GM12878 (cell line): ENCODE results near the gene SCLY. TPM values are rescaled to one million over a fixed set of nuclear protein-coding genes. Genes with fewer than 3 reads are reported as not detected.

ENCODE experiments used
- ATAC-seq: fragments of 200-7000 bp; cut with Tn5 transposase; 3 replicates; pipeline ENCODE4 v1.9.1; 2020; ENCODE audit warnings: mild to moderate bottlenecking, moderate library complexity
- BruUV-seq: library from RNA; stranded (reverse); fragments of 400-500 nt; replicated peaks from 2 replicates; lab custom pipeline; 2021; lab: Mats Ljungman, UMichigan
- CTCF ChIA-PET: fragments of 300-600 bp; sonication (Branson Sonifier 250); formaldehyde crosslinking; extraction: SDS; loops from one replicate; lab custom pipeline; 2021; ENCODE audit warnings: inconsistent platforms; lab: Yijun Ruan, JAX
- POLR2A ChIA-PET: fragments of 350-600 bp; formaldehyde crosslinking; extraction: SDS; loops from one replicate; lab custom pipeline; 2021; ENCODE audit warnings: inconsistent platforms; lab: Charles Lee
- RAD21 ChIA-PET: fragments of 300-600 bp; sonication (Branson Sonifier 250); formaldehyde crosslinking; loops from one replicate; lab custom pipeline; 2023; ENCODE audit warnings: antibody characterized with exemption; ENCODE audit not compliant: unreplicated experiment; lab: Charles Lee
- SMC1A ChIA-PET: fragments of 300-600 bp; sonication (Branson Sonifier 250); formaldehyde crosslinking; loops from one replicate; lab custom pipeline; 2023; ENCODE audit not compliant: unreplicated experiment, uncharacterized antibody; lab: Charles Lee
- DNase-seq: peaks from one replicate; pipeline ENCODE4 v3.0.0-alpha.2; 2011; ENCODE audit warnings: low read depth, low spot score
- FAIRE-seq: peaks from 3 replicates; lab custom pipeline; 2011; peaks lifted over from hg19 to GRCh38; lab: Jason Lieb, UNC
- H2AFZ ChIP-seq: 2 replicates; pipeline ENCODE4 v1.6.0; 2011; ENCODE audit warnings: low read depth, low read length, control low read depth; ENCODE audit not compliant: control insufficient read depth
- H3K27ac ChIP-seq: 2 replicates; pipeline ENCODE4 v1.5.1; 2011; ENCODE audit warnings: control low read depth; ENCODE audit not compliant: control insufficient read depth, insufficient read depth
- H3K27me3 ChIP-seq, 2 experiments: replicated peaks in 1 of 2; 2 replicates each; pipeline versions ENCODE4 v1.6.0 to v1.6.1; 2011; ENCODE audit warnings: low read length in 1 of 2; ENCODE audit not compliant: control insufficient read depth in 2 of 2, insufficient read depth in 2 of 2
- H3K36me3 ChIP-seq, 2 experiments: 2 replicates each; pipeline ENCODE4 v1.5.1; 2011; ENCODE audit warnings: low read length in 1 of 2; ENCODE audit not compliant: control insufficient read depth in 2 of 2, insufficient read depth in 2 of 2
- H3K4me1 ChIP-seq: 2 replicates; pipeline ENCODE4 v1.6.1; 2011; ENCODE audit warnings: mild to moderate bottlenecking, low read length, moderate library complexity, mixed read lengths; ENCODE audit not compliant: control insufficient read depth, insufficient read depth
- H3K4me2 ChIP-seq: 2 replicates; pipeline ENCODE4 v1.6.0; 2011; ENCODE audit warnings: control low read depth; ENCODE audit not compliant: control insufficient read depth, insufficient read depth
- H3K4me3 ChIP-seq: fragments of 200-600 bp; sonication (generic); 2 replicates; pipeline ENCODE4 v1.5.1; 2016
- H3K79me2 ChIP-seq: 2 replicates; pipeline ENCODE4 v1.6.0; 2011; ENCODE audit warnings: low read length; ENCODE audit not compliant: control insufficient read depth, insufficient read depth
- H3K9ac ChIP-seq: 2 replicates; pipeline ENCODE4 v1.8.0; 2011; ENCODE audit warnings: low read length, control low read depth, mixed read lengths; ENCODE audit not compliant: control insufficient read depth, insufficient read depth
- H3K9me3 ChIP-seq: replicated peaks from 3 replicates; pipeline ENCODE4 v1.5.1; 2011; ENCODE audit warnings: mild to moderate bottlenecking, low read length; ENCODE audit not compliant: control insufficient read depth, insufficient read depth
- H4K20me1 ChIP-seq: 2 replicates; pipeline ENCODE4 v1.6.0; 2011; ENCODE audit not compliant: control insufficient read depth, insufficient read depth
- CHD1 ChIP-seq: IDR thresholded peaks from 2 replicates; pipeline ENCODE4 v1.6.1; 2012; ENCODE audit warnings: low read depth, low read length, improper control_type of control experiment
- EED ChIP-seq: sonication (generic); IDR thresholded peaks from 2 replicates; pipeline ENCODE4 v1.6.1; 2016; ENCODE audit warnings: antibody characterized with exemption, low read depth
- FOS ChIP-seq: IDR thresholded peaks from 3 replicates; pipeline ENCODE4 v1.6.1; 2011; ENCODE audit warnings: borderline replicate concordance; ENCODE audit not compliant: insufficient read length; ENCODE audit errors: extremely low read depth
- HDAC6 ChIP-seq: fragments of 200-600 bp; sonication (generic); IDR thresholded peaks from one replicate; pipeline ENCODE4 v1.8.0; 2017; ENCODE audit warnings: antibody characterized with exemption; ENCODE audit not compliant: unreplicated experiment
- KLF5 ChIP-seq: fragments of 450-650 bp; IDR thresholded peaks from 2 replicates; pipeline ENCODE4 v1.6.1; 2014; ENCODE audit warnings: mild to moderate bottlenecking; ENCODE audit not compliant: partially characterized antibody
- POLR2A ChIP-seq: IDR thresholded peaks from 2 replicates; pipeline ENCODE4 v1.6.1; 2011; ENCODE audit warnings: low read depth, mild to moderate bottlenecking, low read length
- RBBP5 ChIP-seq: fragments of 200-600 bp; sonication (generic); conservative IDR thresholded peaks from 2 replicates; pipeline ENCODE4 v1.6.1; 2016
- SMAD1 ChIP-seq: fragments of 450-650 bp; IDR thresholded peaks from 2 replicates; pipeline ENCODE4 v1.6.1; 2018; ENCODE audit warnings: mild to moderate bottlenecking, low read depth; ENCODE audit not compliant: partially characterized antibody
- SUZ12 ChIP-seq: fragments of 200-600 bp; sonication (generic); IDR thresholded peaks from one replicate; pipeline ENCODE4 v1.6.1; 2018; ENCODE audit warnings: antibody characterized with exemption, mild to moderate bottlenecking; ENCODE audit not compliant: unreplicated experiment
- TCF12 ChIP-seq: IDR thresholded peaks from 2 replicates; pipeline ENCODE4 v1.6.1; 2011; ENCODE audit warnings: low read depth, mild to moderate bottlenecking, low read length
- USF1 ChIP-seq: IDR thresholded peaks from 2 replicates; pipeline ENCODE4 v1.6.1; 2011; ENCODE audit warnings: borderline replicate concordance, low read depth, mild to moderate bottlenecking, moderate library complexity, mixed read lengths, low read length; ENCODE audit not compliant: insufficient read depth; ENCODE audit errors: extremely low read length
- WRNIP1 ChIP-seq: IDR thresholded peaks from 2 replicates; pipeline ENCODE4 v1.6.1; 2011; ENCODE audit warnings: low read depth, low read length, improper control_type of control experiment, borderline replicate concordance
- in situ Hi-C: fragments of 300-500 bp; cut with MboI; formaldehyde crosslinking; loops from 9 replicates; pipeline ENCODE4 v1.14.3; 2018; ENCODE audit warnings: mixed read lengths
- intact Hi-C: fragments of 100-400 bp; cut with micrococcal nuclease; formaldehyde crosslinking; loops from one replicate; pipeline ENCODE4 v1.14.2; 2022; ENCODE audit not compliant: unreplicated experiment
- polyA plus RNA-seq, 11 experiments: library from polyadenylated mRNA; depleted of rRNA in 4 of 11; unstranded in 6 of 11; stranded (reverse) in 5 of 11; fragments of >200 nt; fragmentation: Nextera tagmentation in 4 of 11; fragmentation: Illumina TruSeq in 1 of 11; extraction: Ambion mirVana in 4 of 11; extraction: Trizol in 1 of 11; gene quantifications; 1 replicate in 1 of 11; 2 replicates in 10 of 11; pipeline versions ENCODE4 v1.2.1 to v1.2.3, GENCODE V29; 2011 to 2016; ENCODE audit warnings: inconsistent platforms in 2 of 11, missing spikeins in 2 of 11, low read depth in 1 of 11
- total RNA-seq, 4 experiments: library from RNA; depleted of rRNA in 3 of 4; stranded (reverse); fragments of >200 nt in 3 of 4; fragmentation: Illumina TruSeq in 1 of 4; extraction: Trizol in 1 of 4; gene quantifications; 2 replicates each; pipeline versions ENCODE4 v1.2.1 to v1.2.3, GENCODE V29; 2013 to 2021
- TF ChIP-seq, protein P1 (sequence below): IDR thresholded peaks from 2 replicates; pipeline ENCODE4 v1.6.1; 2011; ENCODE audit warnings: low read depth, low read length, improper control_type of control experiment, borderline replicate concordance

The SCLY gene
- total and polyA plus RNA-seq, 10 of the 15 experiments (the other 5 are each of a cell fraction or from before 2014, with no cell fraction given): 3.3 to 49.1 (median 32.3) TPM

GRCh38 chr2:238075397-238075796, 14.6 kb downstream of the SCLY start:
- no peaks in the 10 kb centered on the region for H3K79me2 ChIP-seq
- POLR2A ChIA-PET: interaction anchor here (0.5 to 2.2 kb wide), 5 partner anchors 11 to 136 kb away, joined by 3 to 9 read pairs (median 3); partner anchors contain the start of gene SCLY
- FAIRE-seq: no peak
- H3K4me1 ChIP-seq: no peaks in the 10 kb centered on the region
- peaks cover 3% of the 10 kb centered on the region; the same call in 1 of the 3 replicates for H3K9me3 ChIP-seq
- H3K4me2 ChIP-seq: no peak overlapping the region
- no peak overlapping the region for H3K27ac ChIP-seq
- no peaks in the 10 kb centered on the region for H4K20me1 ChIP-seq
- CTCF ChIA-PET: interaction anchor here (0.6 to 0.8 kb wide), 2 partner anchors 25 to 234 kb away, joined by 3 to 5 read pairs; no protein-coding TSS in a partner anchor
- no peak for DNase-seq
- RAD21 ChIA-PET: no interaction called here
- ATAC-seq: no peak
- intact Hi-C loops: no loop called here
- in situ Hi-C loops: no loop called here
- SMC1A ChIA-PET: interaction anchor here (1.0 kb wide), 1 partner anchor 41 kb away, joined by 4 read pairs; no protein-coding TSS in a partner anchor
- H3K9ac ChIP-seq: no peak overlapping the region
- no peak overlapping the region for H2AFZ ChIP-seq
- H3K36me3 ChIP-seq: peaks cover 2 to 8% of the 10 kb centered on the region in 2 experiments; a peak in 3 of 4 replicates
- no peak for TF ChIP-seq HDAC6
- TF ChIP-seq SUZ12: no peak
- TF ChIP-seq CHD1: no peak
- TF ChIP-seq USF1: no peak
- no peak for TF ChIP-seq KLF5
- TF ChIP-seq, protein P1, sequence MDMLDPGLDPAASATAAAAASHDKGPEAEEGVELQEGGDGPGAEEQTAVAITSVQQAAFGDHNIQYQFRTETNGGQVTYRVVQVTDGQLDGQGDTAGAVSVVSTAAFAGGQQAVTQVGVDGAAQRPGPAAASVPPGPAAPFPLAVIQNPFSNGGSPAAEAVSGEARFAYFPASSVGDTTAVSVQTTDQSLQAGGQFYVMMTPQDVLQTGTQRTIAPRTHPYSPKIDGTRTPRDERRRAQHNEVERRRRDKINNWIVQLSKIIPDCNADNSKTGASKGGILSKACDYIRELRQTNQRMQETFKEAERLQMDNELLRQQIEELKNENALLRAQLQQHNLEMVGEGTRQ: no peak
- TF ChIP-seq TCF12: no peak
- no peak for TF ChIP-seq SMAD1
- no peak for TF ChIP-seq EED
- TF ChIP-seq RBBP5: no peak
- no peak for TF ChIP-seq FOS
- no peak for TF ChIP-seq WRNIP1
- TF ChIP-seq POLR2A: no peak
- TF ChIP-seq, all 136 proteins: peak for 0
- BruUV-seq: no TSS peak
- no peak overlapping the region for H3K4me3 ChIP-seq
- no peaks in the 10 kb centered on the region for H3K27me3 ChIP-seq
